IPS-15b (cell line): ENCODE results near the gene GRK6.

Source experiments
- H3K27me3 ChIP-seq: one replicate; pipeline ENCODE4 v1.6.1; 2013; ENCODE audit warnings: low read length; ENCODE audit not compliant: control insufficient read depth, insufficient read depth
- H3K36me3 ChIP-seq: one replicate; pipeline ENCODE4 v1.6.1; 2013; ENCODE audit warnings: low read length; ENCODE audit not compliant: control insufficient read depth, insufficient read depth
- H3K4me1 ChIP-seq: one replicate; pipeline ENCODE4 v1.6.1; 2013; ENCODE audit warnings: mild to moderate bottlenecking, low read length; ENCODE audit not compliant: control insufficient read depth, insufficient read depth
- H3K4me3 ChIP-seq: one replicate; pipeline ENCODE4 v1.5.1; 2013; ENCODE audit warnings: low read depth, low read length
- H3K9ac ChIP-seq: one replicate; pipeline ENCODE4 v1.6.1; 2013; ENCODE audit warnings: low read depth, mild to moderate bottlenecking, low read length
- H3K9me3 ChIP-seq: one replicate; pipeline ENCODE4 v1.6.1; 2013; ENCODE audit warnings: mild to moderate bottlenecking, low read length; ENCODE audit not compliant: control insufficient read depth, insufficient read depth

The GRK6 gene

DNA sequence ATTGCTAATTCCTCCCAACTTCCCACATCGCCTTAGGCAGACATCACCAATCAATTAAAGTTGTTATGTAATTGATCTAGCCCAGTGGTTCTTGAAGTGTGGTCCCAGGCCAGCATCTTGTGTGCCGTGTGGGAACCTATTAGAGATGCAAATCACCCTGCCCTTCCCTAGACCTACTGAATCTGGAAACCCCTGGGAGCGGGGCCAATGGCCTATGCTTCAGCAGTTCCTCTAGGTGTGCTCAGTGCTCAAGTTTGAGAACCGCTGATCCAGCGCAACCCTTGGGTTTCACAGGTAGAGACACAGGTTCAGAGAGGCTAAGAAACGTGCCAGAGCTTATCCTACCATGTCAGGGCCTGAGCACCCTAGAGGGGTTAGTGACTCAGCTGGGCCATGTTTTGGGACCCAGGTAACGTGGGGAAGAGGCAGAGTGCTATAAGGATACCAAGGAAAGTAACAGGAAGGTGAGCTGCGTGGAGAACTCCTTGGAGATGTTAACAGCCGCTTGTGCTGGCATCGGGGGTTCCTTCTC is 37.9 kb upstream of the GRK6 start:
- Histone ChIP-seq H3K9ac (no peak overlapping the region), H3K27me3 (peaks cover 16% of the 10 kb centered on the region), H3K4me1 (peaks cover 6% of the 10 kb centered on the region), H3K36me3 (no peaks in the 10 kb centered on the region), H3K4me3 (no peak overlapping the region), H3K9me3 (no peaks in the 10 kb centered on the region)

- no peak overlapping the region for H3K4me3 ChIP-seq
- no peak overlapping the region for H3K9ac ChIP-seq
- H3K4me1 ChIP-seq, result peaks cover 6% of the 10 kb centered on the region
- peaks cover 16% of the 10 kb centered on the region for H3K27me3 ChIP-seq
- no peaks in the 10 kb centered on the region for H3K9me3 ChIP-seq
- no peaks in the 10 kb centered on the region for H3K36me3 ChIP-seq
Measured at GRCh38 chr5:177389241-177390169, 37.0 kb upstream of the GRK6 start.

DNA sequence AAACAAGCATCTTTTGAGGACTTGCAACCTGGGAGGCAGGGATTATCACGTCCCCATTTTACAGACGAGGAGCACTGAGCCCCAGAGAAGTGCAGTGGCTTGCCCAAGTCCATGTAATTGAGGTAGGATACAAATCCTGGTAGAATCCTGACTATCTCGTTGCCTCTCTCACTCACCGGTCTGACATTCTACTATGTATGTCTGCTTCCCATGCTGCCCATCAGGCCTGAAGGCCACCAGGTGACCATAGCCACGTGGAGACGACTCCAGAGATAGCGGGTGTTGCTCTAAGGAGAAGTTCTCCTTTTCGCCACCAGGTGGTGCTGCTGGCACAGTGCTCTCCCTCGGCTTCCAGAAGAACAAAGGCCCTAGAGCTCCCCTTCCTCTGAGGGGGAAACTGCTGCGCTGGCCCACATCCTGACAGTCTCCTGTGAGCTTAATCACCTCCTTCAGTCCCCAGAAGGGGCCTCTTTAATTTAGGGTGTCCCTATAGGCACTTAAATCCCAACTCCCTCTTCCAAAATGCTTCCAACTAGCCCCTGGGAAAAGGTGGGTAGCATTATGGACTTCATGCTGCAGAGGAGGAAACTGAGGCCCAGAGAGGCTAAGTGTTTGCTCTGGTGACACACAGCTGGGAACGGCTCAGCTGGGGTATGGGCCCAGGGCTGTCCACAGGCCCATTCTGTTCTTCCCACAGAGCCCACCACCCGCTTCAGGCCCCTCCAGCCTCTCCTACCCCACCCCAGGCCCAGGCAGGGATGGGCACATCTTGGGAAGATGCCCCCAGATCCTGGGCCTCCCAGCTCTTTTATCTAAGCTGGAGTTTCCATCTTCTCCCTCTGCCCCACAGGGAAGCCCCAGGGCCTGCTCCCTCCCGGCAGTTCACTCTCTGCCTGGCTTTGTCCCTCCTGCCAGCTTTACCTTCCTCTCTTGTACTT is 35.8 kb upstream of the GRK6 start:
- peaks cover 16% of the 10 kb centered on the region for H3K27me3 ChIP-seq

GRCh38 chr5:177392765-177393164 is 33.7 kb upstream of the GRK6 start:
- Histone ChIP-seq H3K9ac (no peak overlapping the region), H3K4me1 (peaks cover 6% of the 10 kb centered on the region), H3K4me3 (no peak overlapping the region), H3K27me3 (peaks cover 16% of the 10 kb centered on the region), H3K9me3 (no peaks in the 10 kb centered on the region), H3K36me3 (no peaks in the 10 kb centered on the region)

More for the DNA sequence above, 35.8 kb upstream of the GRK6 start:
- Histone ChIP-seq H3K4me1 (peaks cover 6% of the 10 kb centered on the region), H3K9me3 (no peaks in the 10 kb centered on the region), H3K4me3 (no peak overlapping the region), H3K36me3 (no peaks in the 10 kb centered on the region), H3K9ac (no peak overlapping the region)

DNA sequence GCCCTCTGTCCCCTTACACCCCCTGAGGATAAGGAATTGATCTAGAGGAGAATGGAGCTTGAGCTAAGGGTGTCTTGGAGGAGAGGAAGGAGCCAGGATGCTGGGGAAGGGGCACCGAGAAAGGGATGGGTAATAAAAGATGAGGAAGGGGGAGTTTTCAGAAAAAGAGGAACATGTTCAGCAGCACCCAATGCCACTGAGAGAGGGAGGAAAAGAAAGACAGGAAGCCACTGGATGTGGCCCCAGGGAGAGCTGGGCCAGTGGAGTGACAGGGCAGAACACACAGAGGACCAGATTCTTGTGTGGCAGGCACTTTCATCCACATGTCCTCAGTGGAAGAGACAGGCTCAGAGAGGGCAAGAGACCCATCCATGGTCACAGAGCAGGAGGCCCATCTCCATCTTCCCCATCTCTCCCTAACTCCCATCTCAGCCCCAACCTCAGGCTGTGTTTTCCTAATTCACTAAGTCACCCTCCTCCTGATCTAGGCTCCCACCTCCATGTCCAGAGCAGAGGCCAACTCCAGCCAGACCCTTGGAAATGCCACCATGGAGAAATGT is 33.2 kb upstream of the GRK6 start:
- no peak overlapping the region for H3K9ac ChIP-seq
- no peak overlapping the region for H3K4me3 ChIP-seq
- no peaks in the 10 kb centered on the region for H3K9me3 ChIP-seq
- H3K36me3 ChIP-seq, result no peaks in the 10 kb centered on the region
- peaks cover 6% of the 10 kb centered on the region for H3K4me1 ChIP-seq
- H3K27me3 ChIP-seq, result peaks cover 16% of the 10 kb centered on the region

GRCh38 chr5:177393990-177394389 is 32.5 kb upstream of the GRK6 start:
- Histone ChIP-seq H3K36me3 (no peaks in the 10 kb centered on the region), H3K4me1 (peaks cover 6% of the 10 kb centered on the region), H3K9ac (no peak overlapping the region), H3K27me3 (peaks cover 14% of the 10 kb centered on the region), H3K9me3 (no peaks in the 10 kb centered on the region), H3K4me3 (no peak overlapping the region)

- H3K4me1 ChIP-seq, result peaks cover 2% of the 10 kb centered on the region
- H3K9ac ChIP-seq, result no peak overlapping the region
- peaks cover 9% of the 10 kb centered on the region for H3K27me3 ChIP-seq
- H3K4me3 ChIP-seq, result no peak overlapping the region
- H3K9me3 ChIP-seq, result no peaks in the 10 kb centered on the region
- no peaks in the 10 kb centered on the region for H3K36me3 ChIP-seq
Measured at GRCh38 chr5:177396078-177396477, 30.4 kb upstream of the GRK6 start.

- Histone ChIP-seq H3K9me3 (no peaks in the 10 kb centered on the region), H3K36me3 (no peaks in the 10 kb centered on the region), H3K9ac (no peak overlapping the region), H3K27me3 (peaks cover 13% of the 10 kb centered on the region), H3K4me1 (peaks cover 2% of the 10 kb centered on the region), H3K4me3 (no peak overlapping the region)
Measured at GRCh38 chr5:177396807-177397206, 29.7 kb upstream of the GRK6 start.

- H3K9ac ChIP-seq, result no peak overlapping the region
- H3K27me3 ChIP-seq, result peaks cover 24% of the 10 kb centered on the region
- no peaks in the 10 kb centered on the region for H3K9me3 ChIP-seq
- no peaks in the 10 kb centered on the region for H3K36me3 ChIP-seq
- no peak overlapping the region for H3K4me3 ChIP-seq
- no peaks in the 10 kb centered on the region for H3K4me1 ChIP-seq
Measured at GRCh38 chr5:177397875-177398390, 28.5 kb upstream of the GRK6 start.

DNA sequence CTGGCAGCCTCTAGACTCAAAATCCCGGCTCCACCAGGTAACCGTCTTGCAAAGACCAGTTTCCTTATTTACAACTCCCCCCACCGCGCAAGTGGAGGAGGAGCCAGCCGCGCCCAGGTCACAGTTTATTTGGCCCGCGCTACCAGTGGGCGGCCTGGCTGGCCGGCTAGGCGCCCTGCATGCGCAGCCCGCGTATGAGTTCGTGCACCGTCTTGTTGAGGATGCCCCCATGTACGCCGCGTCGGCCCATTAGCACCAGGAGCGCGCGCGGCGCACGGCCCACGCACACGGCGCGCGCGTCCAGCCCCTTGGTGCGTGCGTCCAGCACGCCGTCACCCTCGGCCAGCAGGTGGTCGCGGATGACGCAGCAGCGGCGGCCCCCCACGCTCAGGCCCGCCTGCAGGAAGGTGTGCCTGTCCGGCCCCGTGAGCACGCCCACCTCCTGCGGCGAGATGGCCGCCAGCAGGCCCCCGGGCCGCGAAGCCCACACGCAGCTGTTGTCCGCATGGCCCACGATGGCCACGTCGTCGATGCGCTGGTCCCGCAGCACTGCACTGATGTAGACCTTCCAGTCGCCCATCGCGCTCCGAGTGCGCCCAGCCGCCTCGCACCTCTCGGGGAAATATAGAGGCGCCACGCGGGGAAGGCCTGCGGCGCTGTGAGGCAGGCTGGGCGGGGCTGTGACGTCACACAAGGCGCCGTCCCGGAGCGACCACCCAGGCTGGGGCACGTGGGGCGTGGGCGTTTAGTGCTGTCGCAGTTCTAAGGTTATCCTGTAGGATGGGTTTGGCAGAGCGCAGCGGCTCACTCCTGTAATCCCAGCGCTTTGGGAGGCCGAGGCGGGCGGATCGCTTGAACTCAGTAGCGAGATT is 26.2 kb upstream of the GRK6 start, which contains the start of gene PFN3:
Gene PFN3, minus strand, starts transcription at position 665 of the 872 bp plus-strand sequence. Its CDS starts 85 bp downstream, at position 580.
- no peaks in the 10 kb centered on the region for H3K9me3 ChIP-seq
- no peaks in the 10 kb centered on the region for H3K36me3 ChIP-seq
- H3K4me1 ChIP-seq, result no peaks in the 10 kb centered on the region
- peak within 1 kb of the TSS; percentile 31 for H3K4me3 ChIP-seq
- H3K9ac ChIP-seq, result no peak within 1 kb of the TSS
- peaks cover 45% of the 10 kb centered on the region for H3K27me3 ChIP-seq
